HepG2 (cell line): Measurements from ENCODE around the gene CCDC201. TPM values are rescaled to one million over a fixed set of nuclear protein-coding genes. Genes with fewer than 3 reads are reported as not detected.
A peak's percentile ranks its signal among the peaks of the same experiment; 100 is the strongest.

ENCODE experiments used
- ATAC-seq: fragments of 200-7000 bp; cut with Tn5 transposase; 3 replicates; pipeline ENCODE4 v1.9.1; 2020; ENCODE audit warnings: mild to moderate bottlenecking, moderate library complexity
- BruUV-seq: library from RNA; stranded (reverse); fragments of 400-500 nt; replicated peaks from 2 replicates; lab custom pipeline; 2021; lab: Mats Ljungman, UMichigan
- CTCF ChIA-PET: fragments of 300-600 bp; formaldehyde crosslinking; extraction: SDS; loops from one replicate; lab custom pipeline; 2021; ENCODE audit warnings: low total read pairs, inconsistent platforms, low intra/inter-chr PET ratio; lab: Yijun Ruan, JAX
- POLR2A ChIA-PET: fragments of 350-600 bp; sonication (Branson Sonifier 250); formaldehyde crosslinking; loops from one replicate; lab custom pipeline; 2020; ENCODE audit warnings: antibody characterized with exemption, inconsistent platforms; lab: Yijun Ruan, JAX
- DNase-seq: peaks from one replicate; pipeline ENCODE4 v3.0.0-alpha.2; 2015; ENCODE audit warnings: low spot score
- FAIRE-seq: peaks from 3 replicates; lab custom pipeline; 2011; peaks lifted over from hg19 to GRCh38; lab: Jason Lieb, UNC
- H2AFZ ChIP-seq: one replicate; pipeline ENCODE4 v1.6.1; 2011; ENCODE audit warnings: low read length, inconsistent platforms
- H3K27ac ChIP-seq: fragments of 300-600 bp; 3 replicates; pipeline ENCODE4 v1.8.0; 2011; ENCODE audit warnings: mixed run types, mild to moderate bottlenecking, mixed read lengths, low read length, inconsistent platforms; ENCODE audit not compliant: insufficient read depth; ENCODE audit errors: extremely low read length
- H3K27me3 ChIP-seq, 2 experiments: fragments of 200-600 bp in 1 of 2; 2 replicates in 1 of 2; 3 replicates in 1 of 2; pipeline versions ENCODE4 v1.6.0 to v1.8.0; 2011; ENCODE audit warnings: low read length in 2 of 2, mild to moderate bottlenecking in 2 of 2, moderate library complexity in 2 of 2, inconsistent platforms in 1 of 2; ENCODE audit not compliant: insufficient read depth in 2 of 2, control insufficient read depth in 1 of 2
- H3K36me3 ChIP-seq, 2 experiments: fragments of 200-600 bp in 1 of 2; replicated peaks in 1 of 2; 2 replicates in 1 of 2; 3 replicates in 1 of 2; pipeline versions ENCODE4 v1.5.1 to v1.8.0; 2011; ENCODE audit warnings: low read length in 2 of 2, inconsistent platforms in 1 of 2; ENCODE audit not compliant: insufficient read depth in 2 of 2, control insufficient read depth in 1 of 2
- H3K4me1 ChIP-seq: 2 replicates; pipeline ENCODE4 v1.5.1; 2012; ENCODE audit warnings: low read length, inconsistent platforms; ENCODE audit not compliant: insufficient read depth
- H3K4me2 ChIP-seq: 2 replicates; pipeline ENCODE4 v1.6.0; 2011; ENCODE audit warnings: low read depth, low read length, inconsistent platforms
- H3K4me3 ChIP-seq, 3 experiments: fragments of 200-600 bp in 1 of 3; sonication (generic), shearing (Covaris generic) in 1 of 3; replicated peaks in 1 of 3; 2 replicates each; pipeline ENCODE4 v1.5.1; 2011 to 2016; ENCODE audit warnings: low read length in 3 of 3, inconsistent platforms in 2 of 3, low read depth in 2 of 3, mild to moderate bottlenecking in 2 of 3, control low read depth in 1 of 3, mixed read lengths in 1 of 3; ENCODE audit not compliant: insufficient read depth in 1 of 3
- H3K79me2 ChIP-seq: one replicate; pipeline ENCODE4 v1.6.1; 2011; ENCODE audit warnings: low read length, inconsistent platforms; ENCODE audit not compliant: insufficient read depth
- H3K9ac ChIP-seq: 2 replicates; pipeline ENCODE4 v1.6.0; 2011; ENCODE audit warnings: mild to moderate bottlenecking, low read depth, low read length, inconsistent platforms; ENCODE audit not compliant: insufficient read depth
- H3K9me3 ChIP-seq: 2 replicates; pipeline ENCODE4 v1.5.1; 2012; ENCODE audit warnings: mild to moderate bottlenecking, low read length
- H4K20me1 ChIP-seq: 2 replicates; pipeline ENCODE4 v1.6.0; 2011; ENCODE audit warnings: inconsistent platforms, mild to moderate bottlenecking, low read length, moderate library complexity; ENCODE audit not compliant: insufficient read depth
- DR1 ChIP-seq: sonication (generic); formaldehyde crosslinking; IDR thresholded peaks from 2 replicates; pipeline ENCODE4 v1.8.0; 2021; ENCODE audit warnings: mild to moderate bottlenecking, missing genetic modification reagents, inconsistent platforms
- MED1 ChIP-seq: sonication (generic); formaldehyde crosslinking; IDR thresholded peaks from 2 replicates; pipeline ENCODE4 v1.4.0; 2020; ENCODE audit warnings: missing genetic modification reagents
- MIER2 ChIP-seq: IDR thresholded peaks from 2 replicates; pipeline ENCODE4 v1.6.1; 2016; ENCODE audit warnings: missing biosample characterization, missing genetic modification reagents
- ZNF713 ChIP-seq: sonication (generic); formaldehyde crosslinking; IDR thresholded peaks from 2 replicates; pipeline ENCODE4 v1.4.0; 2020; ENCODE audit warnings: mild to moderate bottlenecking, missing genetic modification reagents
- ZNF777 ChIP-seq: sonication (generic); formaldehyde crosslinking; IDR thresholded peaks from 2 replicates; pipeline ENCODE4 v1.4.0; 2020; ENCODE audit warnings: missing genetic modification reagents
- WGBS: methylation state at CpG from one replicate; pipeline ENCODE4 v1.1.6; 2017; ENCODE audit warnings: low lambda C conversion rate; 5-methylcytosine and 5-hydroxymethylcytosine counted together
- in situ Hi-C: cut with HindIII; loops from 2 replicates; pipeline ENCODE4 v1.10.0; 2017; ENCODE audit warnings: low pct_unique_long_range_greater_than_20kb; ENCODE audit not compliant: extremely low pct_ligation_motif_present
- intact Hi-C: fragments of 100-400 bp; cut with micrococcal nuclease; formaldehyde crosslinking; loops from one replicate; pipeline ENCODE4 v1.10.0; 2022; ENCODE audit not compliant: unreplicated experiment
- polyA plus RNA-seq, 8 experiments: library from polyadenylated mRNA; depleted of rRNA in 3 of 8; stranded (reverse) in 7 of 8; unstranded in 1 of 8; fragments of >200 nt; fragmentation: Illumina TruSeq in 4 of 8; extraction: Trizol in 4 of 8; gene quantifications; 2 replicates each; pipeline versions ENCODE4 v1.2.1 to v1.2.3, GENCODE V29; 2011 to 2016; ENCODE audit warnings: low read depth in 4 of 8, missing spikeins in 1 of 8, mixed read lengths in 1 of 8; ENCODE audit not compliant: insufficient read depth in 1 of 8
- total RNA-seq, 5 experiments: library from RNA; depleted of rRNA; stranded (reverse); fragments of >200 nt; fragmentation: Illumina TruSeq; extraction: Trizol; gene quantifications; 2 replicates each; pipeline ENCODE4 v1.2.3, GENCODE V29; 2016; ENCODE audit warnings: low read depth in 1 of 5
- TF ChIP-seq, protein P1 (sequence below): sonication (generic); formaldehyde crosslinking; IDR thresholded peaks from 2 replicates; pipeline ENCODE4 v1.5.1; 2020; ENCODE audit warnings: mild to moderate bottlenecking, missing genetic modification reagents, moderate library complexity
- TF ChIP-seq, protein P2 (sequence below), 2 experiments: fragments of 450-650 bp in 1 of 2; sonication (generic) in 1 of 2; formaldehyde crosslinking; IDR thresholded peaks; 2 replicates each; pipeline versions ENCODE4 v1.5.0 to v1.8.0; 2020 to 2022; ENCODE audit warnings: mild to moderate bottlenecking in 1 of 2, missing genetic modification reagents in 1 of 2
- TF ChIP-seq, protein P3 (sequence below): sonication (generic); formaldehyde crosslinking; IDR thresholded peaks from 2 replicates; pipeline ENCODE4 v1.4.0; 2020; ENCODE audit warnings: mild to moderate bottlenecking, missing genetic modification reagents

Gene CCDC201
- total and polyA plus RNA-seq, 2 of the 13 experiments (the other 11 are each of a cell fraction or from before 2014, with no cell fraction given), result 0.92 TPM; not detected in 1

DNA sequence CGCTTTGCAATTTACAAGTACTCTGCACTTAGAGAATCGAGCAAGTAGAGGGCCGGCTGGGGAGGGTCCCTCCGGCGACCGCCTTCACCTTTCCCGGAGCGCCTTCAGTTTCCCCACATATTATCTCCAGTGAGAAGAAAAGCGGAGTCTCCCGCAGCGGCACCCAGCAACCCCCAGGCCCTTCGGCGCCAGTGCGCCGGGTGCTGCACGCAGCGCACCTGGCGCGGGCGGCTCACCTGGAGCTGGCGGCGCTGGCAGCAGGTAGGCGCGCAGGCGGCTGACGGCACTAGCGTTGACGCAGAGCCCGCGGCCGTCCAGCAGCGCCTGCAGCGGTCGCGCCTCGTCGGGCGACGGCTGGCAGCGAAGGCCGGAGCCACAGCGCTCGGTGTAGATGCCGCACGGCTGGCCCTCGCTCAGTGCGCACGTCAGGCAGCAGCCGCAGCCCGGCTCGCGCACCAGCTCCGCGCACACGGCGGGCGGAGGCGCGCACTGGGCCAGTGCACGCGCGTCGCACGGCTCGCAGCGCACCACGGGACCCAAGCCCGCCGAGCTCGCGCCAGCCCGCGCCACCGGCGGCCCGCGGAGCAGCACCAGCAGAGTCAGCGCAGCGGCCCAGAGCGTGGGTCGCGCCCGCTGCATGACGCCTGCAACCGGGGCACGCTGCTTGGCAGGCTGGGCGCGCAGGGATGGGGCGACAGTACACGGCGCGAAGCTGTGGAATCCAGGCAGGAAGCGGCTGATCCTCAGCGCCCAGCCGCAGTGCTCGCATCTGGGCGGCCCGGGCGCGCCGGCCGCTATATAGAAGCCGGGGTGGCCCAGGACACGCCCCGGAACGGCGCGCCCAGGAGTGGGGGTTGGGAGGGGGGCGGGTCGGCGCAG is 47.9 kb upstream of the CCDC201 start, which contains the start of gene IGFBP3 (continued):
- TF ChIP-seq, protein P1, sequence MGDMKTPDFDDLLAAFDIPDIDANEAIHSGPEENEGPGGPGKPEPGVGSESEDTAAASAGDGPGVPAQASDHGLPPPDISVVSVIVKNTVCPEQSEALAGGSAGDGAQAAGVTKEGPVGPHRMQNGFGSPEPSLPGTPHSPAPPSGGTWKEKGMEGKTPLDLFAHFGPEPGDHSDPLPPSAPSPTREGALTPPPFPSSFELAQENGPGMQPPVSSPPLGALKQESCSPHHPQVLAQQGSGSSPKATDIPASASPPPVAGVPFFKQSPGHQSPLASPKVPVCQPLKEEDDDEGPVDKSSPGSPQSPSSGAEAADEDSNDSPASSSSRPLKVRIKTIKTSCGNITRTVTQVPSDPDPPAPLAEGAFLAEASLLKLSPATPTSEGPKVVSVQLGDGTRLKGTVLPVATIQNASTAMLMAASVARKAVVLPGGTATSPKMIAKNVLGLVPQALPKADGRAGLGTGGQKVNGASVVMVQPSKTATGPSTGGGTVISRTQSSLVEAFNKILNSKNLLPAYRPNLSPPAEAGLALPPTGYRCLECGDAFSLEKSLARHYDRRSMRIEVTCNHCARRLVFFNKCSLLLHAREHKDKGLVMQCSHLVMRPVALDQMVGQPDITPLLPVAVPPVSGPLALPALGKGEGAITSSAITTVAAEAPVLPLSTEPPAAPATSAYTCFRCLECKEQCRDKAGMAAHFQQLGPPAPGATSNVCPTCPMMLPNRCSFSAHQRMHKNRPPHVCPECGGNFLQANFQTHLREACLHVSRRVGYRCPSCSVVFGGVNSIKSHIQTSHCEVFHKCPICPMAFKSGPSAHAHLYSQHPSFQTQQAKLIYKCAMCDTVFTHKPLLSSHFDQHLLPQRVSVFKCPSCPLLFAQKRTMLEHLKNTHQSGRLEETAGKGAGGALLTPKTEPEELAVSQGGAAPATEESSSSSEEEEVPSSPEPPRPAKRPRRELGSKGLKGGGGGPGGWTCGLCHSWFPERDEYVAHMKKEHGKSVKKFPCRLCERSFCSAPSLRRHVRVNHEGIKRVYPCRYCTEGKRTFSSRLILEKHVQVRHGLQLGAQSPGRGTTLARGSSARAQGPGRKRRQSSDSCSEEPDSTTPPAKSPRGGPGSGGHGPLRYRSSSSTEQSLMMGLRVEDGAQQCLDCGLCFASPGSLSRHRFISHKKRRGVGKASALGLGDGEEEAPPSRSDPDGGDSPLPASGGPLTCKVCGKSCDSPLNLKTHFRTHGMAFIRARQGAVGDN, result peak; percentile 56

DNA sequence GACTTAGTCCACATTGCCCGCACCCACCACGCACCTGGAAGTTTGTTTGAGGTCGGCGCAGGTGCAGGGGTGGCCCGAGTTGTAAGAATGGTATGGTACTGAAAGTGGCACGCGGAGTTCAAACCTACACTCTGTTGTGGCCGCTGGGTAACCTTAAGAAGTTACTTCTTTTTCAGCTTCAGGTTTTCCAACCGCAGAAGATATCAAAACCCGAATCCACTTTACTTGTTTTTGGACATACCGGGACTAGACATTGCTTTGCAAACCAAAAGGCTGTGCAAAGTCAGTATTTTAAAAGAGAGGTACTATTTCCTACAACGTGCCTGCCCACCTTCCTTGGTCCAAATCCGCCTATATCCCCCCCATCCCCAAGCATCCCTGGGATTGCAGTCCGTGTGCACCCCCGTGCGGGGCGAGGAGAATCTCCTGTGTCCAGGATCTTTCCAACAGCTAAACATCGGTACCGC is 47.1 kb upstream of the CCDC201 start:
- H2AFZ ChIP-seq, result no peak overlapping the region
- intact Hi-C loops, result loop anchor here (10.0 kb wide), 1 partner anchor 295 kb away; no protein-coding TSS in a partner anchor

More for the DNA sequence above, 47.1 kb upstream of the CCDC201 start:
- TF ChIP-seq ZNF713, result no peak
- TF ChIP-seq DR1, result no peak
- no peak for TF ChIP-seq MED1 (CRISPR knock-in tag)
- TF ChIP-seq MIER2 (CRISPR knock-in tag), result no peak
- no peak for TF ChIP-seq ZNF777 (CRISPR knock-in tag)
- TF ChIP-seq, protein P2, sequence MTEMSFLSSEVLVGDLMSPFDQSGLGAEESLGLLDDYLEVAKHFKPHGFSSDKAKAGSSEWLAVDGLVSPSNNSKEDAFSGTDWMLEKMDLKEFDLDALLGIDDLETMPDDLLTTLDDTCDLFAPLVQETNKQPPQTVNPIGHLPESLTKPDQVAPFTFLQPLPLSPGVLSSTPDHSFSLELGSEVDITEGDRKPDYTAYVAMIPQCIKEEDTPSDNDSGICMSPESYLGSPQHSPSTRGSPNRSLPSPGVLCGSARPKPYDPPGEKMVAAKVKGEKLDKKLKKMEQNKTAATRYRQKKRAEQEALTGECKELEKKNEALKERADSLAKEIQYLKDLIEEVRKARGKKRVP (CRISPR knock-in tag; IDR thresholded peaks at IDR 0.05), result no peak
- TF ChIP-seq, protein P3, sequence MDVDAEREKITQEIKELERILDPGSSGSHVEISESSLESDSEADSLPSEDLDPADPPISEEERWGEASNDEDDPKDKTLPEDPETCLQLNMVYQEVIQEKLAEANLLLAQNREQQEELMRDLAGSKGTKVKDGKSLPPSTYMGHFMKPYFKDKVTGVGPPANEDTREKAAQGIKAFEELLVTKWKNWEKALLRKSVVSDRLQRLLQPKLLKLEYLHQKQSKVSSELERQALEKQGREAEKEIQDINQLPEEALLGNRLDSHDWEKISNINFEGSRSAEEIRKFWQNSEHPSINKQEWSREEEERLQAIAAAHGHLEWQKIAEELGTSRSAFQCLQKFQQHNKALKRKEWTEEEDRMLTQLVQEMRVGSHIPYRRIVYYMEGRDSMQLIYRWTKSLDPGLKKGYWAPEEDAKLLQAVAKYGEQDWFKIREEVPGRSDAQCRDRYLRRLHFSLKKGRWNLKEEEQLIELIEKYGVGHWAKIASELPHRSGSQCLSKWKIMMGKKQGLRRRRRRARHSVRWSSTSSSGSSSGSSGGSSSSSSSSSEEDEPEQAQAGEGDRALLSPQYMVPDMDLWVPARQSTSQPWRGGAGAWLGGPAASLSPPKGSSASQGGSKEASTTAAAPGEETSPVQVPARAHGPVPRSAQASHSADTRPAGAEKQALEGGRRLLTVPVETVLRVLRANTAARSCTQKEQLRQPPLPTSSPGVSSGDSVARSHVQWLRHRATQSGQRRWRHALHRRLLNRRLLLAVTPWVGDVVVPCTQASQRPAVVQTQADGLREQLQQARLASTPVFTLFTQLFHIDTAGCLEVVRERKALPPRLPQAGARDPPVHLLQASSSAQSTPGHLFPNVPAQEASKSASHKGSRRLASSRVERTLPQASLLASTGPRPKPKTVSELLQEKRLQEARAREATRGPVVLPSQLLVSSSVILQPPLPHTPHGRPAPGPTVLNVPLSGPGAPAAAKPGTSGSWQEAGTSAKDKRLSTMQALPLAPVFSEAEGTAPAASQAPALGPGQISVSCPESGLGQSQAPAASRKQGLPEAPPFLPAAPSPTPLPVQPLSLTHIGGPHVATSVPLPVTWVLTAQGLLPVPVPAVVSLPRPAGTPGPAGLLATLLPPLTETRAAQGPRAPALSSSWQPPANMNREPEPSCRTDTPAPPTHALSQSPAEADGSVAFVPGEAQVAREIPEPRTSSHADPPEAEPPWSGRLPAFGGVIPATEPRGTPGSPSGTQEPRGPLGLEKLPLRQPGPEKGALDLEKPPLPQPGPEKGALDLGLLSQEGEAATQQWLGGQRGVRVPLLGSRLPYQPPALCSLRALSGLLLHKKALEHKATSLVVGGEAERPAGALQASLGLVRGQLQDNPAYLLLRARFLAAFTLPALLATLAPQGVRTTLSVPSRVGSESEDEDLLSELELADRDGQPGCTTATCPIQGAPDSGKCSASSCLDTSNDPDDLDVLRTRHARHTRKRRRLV, result no peak
- 64% methylated on average over 19 of the region's 19 CpGs for WGBS
- FAIRE-seq (no peak), ATAC-seq (no peak), DNase-seq (no peak)
- ChIA-PET POLR2A (no interaction called here), CTCF (no interaction called here)
- no TSS peak for BruUV-seq
- H4K20me1 ChIP-seq, result peaks cover 7% of the 10 kb centered on the region; the same call in 1 of the 2 replicates
- H3K9me3 ChIP-seq, result no peaks in the 10 kb centered on the region
- in situ Hi-C loops, result loop anchor here (5.0 to 10.0 kb wide), 3 partner anchors 432 to 1265 kb away; no protein-coding TSS in a partner anchor
- H3K4me2 ChIP-seq, result peak overlapping the region; percentile 41; the same call in 1 of the 2 replicates
- H3K27ac ChIP-seq, result no peak overlapping the region
- no peaks in the 10 kb centered on the region for H3K36me3 ChIP-seq
- peak overlapping the region; percentile 12; the same call in 1 of the 2 replicates for H3K9ac ChIP-seq
- H3K27me3 ChIP-seq, result peaks cover 7 to 47% of the 10 kb centered on the region in 2 experiments; a peak in 4 of 5 replicates
- peak overlapping the region in 2 of 3 experiments; percentile 42 to 61; a peak in 3 of 6 replicates for H3K4me3 ChIP-seq
- peaks cover 27% of the 10 kb centered on the region for H3K4me1 ChIP-seq
- H3K79me2 ChIP-seq, result no peaks in the 10 kb centered on the region
